Activated CD4-positive, alpha-beta T cell treated with anti-CD3 and anti-CD28 coated beads, Interleukin-2, amount 50 U/mL, for 16 hours (primary cell): ENCODE data around the gene MYO5C.

Experiments used
- DNase-seq: peaks from one replicate; pipeline ENCODE4 v3.0.0-alpha.2; 2020

MYO5C gene

DNA sequence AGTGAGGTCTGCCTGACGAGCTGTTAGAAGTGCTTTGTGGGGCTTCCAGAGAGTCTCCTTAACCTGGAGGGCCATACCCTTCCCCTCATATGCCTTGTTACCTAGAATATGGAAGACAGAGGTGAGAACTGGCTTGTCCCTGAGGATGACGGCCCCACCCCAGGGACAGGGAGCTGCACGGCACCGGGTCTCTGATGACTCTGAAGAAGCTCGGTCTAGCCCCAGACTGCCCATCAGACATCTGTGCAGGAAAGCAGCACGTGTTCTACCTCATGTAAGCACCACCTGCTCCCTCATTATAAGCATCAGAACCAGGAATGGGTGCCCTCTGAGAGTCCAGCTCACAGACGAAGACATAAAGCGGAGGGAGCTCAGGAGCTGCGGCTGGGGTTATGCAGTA is 18.0 kb downstream of the MYO5C start:
- no peak for DNase-seq

DNA sequence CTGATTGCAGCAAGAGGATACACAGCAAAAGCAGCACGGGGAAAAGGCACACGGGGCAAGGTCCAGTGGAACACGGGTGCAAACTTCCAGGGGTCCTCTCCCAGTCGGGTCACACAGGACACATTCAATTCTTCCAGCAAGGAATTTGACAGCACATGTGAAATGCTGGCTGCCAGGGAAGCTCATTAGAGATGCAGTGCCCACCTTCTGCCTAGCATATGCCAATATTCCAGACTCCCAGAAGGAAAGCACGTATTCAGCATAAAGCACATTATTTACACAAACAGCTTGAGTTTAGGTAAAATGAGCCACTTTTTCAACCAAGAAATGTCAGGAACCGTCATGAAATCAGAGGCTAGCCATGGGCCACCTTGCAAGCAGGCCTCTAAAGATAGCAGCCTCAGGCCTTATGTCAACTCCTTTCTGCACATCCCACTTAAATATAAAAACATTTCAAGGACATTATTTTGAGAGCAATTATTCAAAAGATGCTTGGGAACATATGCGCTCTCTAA is 19.3 kb downstream of the MYO5C start:
- no peak for DNase-seq

DNA sequence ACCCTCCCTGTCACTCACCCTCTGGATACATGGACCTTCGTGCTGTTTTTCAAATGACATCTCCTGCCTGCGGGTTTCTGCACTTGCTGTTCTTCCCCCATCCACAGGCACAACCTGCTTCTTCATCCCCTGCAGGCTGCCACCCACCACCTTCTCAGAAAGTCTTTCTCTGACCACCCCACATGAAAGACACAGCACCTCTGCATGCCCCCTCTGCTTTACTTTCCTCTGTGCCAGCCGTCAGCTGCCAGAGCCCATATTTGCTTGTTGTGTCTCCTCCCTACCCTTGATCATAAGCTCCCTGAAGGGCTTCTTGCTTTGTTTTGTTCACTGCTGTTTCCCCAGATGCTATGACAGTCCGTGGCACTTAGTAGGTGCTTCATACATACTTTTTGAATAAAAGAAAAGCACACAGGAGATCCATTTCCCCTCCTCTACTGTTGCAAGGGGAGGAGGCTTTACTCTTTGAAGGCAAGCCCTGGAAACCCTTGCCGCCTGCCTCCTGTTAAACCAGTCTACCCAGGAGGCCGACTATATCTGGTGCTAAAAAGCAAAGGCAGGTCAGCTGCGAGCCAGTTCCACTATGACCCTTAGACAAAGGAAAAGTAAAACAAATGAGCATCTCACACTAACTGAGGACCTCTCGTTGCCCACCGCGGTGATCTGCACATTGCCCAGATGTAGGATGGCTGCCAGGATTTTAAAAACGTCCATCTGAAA is 31.9 kb downstream of the MYO5C start:
- no peak for DNase-seq

DNA sequence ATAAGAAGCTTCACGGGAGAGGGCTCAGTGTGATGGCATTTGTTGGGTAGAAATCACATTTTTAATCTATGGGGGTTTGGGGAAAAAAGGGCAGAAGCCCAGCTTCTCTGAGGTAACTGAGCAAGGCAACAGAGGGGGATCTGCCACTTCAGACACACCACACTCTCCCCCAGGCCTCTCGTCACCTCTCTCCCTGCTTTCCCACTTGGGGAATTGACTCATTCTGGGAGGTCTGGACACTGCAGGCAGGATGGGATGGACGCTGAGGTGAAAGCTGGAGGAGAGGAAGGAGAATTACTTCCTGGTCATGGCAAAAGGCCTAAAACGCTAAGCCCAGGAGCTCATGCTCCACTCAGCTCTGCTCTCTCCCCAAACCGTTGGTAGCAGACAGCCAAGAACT is 33.2 kb downstream of the MYO5C start:
- no peak for DNase-seq

GRCh38 chr15:52261498-52262242 is 33.9 kb downstream of the MYO5C start:
- DNase-seq, result peak; percentile 94

DNA sequence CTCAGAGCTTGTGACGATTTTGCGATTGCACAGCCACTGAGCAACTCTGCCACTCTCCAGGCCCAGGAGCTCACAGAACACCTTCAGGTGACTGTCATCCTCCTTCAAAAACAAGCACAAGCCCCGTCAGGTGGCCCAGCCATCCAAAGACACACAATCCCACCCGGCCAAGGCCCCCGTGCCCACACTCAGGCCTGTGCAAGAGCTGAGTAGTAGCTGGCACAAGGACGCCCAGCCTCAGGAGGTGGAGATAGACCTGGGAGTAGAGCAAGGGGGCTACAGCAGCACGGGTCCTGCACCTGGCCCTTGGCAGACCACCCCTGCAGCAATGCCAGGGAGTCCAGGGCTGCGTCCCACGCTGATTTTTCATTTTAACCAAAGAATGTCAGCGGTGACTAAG is 34.6 kb downstream of the MYO5C start:
- DNase-seq, result no peak

DNA sequence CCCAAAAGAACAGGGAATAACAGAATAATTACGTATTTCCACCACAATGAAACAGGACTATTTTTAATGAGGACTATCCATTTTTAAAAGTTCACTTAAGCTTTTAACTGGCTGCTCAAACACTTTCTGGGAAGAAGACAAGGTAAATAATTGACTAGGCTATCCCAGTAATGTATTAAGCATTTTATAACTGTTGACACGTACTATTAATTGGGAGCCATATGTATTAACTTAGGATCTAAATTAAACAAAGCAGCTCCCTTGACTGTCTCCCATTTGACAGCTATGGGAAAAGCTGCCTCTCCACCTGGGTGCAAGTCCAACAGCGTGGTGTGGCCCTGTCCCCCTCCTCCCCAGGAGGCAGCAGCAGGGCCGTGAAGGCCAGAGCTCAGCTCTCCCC is 36.1 kb downstream of the MYO5C start:
- DNase-seq, result no peak

DNA sequence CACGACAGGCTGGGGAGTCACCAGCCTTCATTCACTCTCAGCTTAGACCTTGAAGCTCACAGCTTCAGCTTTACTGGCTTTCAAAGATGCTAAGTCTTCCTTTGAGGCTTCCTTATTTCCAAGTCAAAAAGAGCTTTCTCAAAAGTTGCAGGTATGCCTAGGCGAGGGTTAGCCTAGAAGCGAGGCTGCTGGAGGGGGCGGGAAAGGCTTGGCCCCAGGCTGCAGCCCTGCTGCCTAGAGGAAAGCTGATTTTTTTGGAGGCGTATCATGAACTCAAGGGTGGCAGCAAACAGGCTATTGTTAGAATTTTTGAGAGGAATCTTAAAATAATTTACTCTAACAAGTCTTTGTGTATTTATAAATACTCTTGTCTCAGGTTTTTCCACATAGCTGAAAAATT is 37.1 kb downstream of the MYO5C start:
- no peak for DNase-seq

DNA sequence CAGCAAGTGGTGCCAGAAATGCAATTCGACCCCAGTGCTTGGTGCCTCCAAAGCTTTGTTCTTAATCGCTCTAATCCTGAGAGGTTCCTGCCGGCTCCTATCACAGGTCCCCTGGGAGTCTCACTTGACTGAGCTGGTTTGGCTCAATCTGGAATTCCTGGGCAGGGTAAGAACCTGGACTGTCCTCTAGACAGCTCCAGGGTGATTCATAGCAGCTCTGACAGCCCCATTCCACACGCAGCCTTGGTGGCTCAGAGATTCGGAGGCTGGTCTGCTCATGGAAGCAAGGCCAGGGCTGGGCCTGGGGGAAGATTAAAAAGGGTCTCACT is 37.9 kb downstream of the MYO5C start:
- no peak for DNase-seq

DNA sequence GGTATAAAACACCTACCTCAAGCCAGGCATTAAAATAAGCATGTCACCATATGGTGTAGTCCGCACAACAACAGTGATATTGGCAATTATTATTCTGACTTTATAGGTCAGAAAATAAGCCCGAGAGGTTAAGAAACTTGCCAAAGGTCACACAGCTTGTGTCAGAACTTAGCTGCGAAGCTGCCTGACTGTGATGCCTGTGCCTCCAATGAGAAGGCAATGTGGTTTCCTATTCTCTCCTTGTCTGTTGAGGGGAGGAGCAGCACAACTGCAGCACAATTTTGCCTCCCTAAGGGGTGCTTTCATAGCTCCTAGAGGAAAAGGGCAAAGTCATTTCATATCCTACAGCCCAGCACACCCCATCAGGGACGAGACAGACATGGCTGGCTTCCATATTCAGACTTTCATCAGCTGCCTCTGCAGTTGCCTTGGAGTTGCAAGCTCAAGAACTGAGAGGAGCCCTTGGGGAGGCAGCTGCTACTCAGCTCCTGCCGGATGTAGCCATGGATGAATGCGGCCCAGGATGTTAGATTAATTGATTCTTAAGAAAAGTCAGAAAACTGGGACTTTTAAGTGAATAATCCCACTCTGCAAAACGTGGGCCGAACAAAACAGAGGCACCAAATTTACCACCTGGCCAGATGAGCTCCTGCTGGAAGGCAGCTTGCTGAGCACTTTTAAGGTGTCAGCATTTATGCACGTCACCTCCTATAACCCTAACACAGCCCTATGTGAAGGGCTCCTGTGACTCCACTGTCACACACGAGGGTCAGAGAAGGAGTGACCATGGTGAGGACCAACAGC is 38.5 kb downstream of the MYO5C start:
- no peak for DNase-seq

GRCh38 chr15:52256366-52256765 is 39.2 kb downstream of the MYO5C start:
- DNase-seq, result peak; percentile 81

- DNase-seq, result no peak
These were observed 39.7 kb downstream of the MYO5C start for GRCh38 chr15:52255935-52256334.

GRCh38 chr15:52255008-52255407 is 40.6 kb downstream of the MYO5C start:
- DNase-seq, result no peak

- DNase-seq, result no peak
These were observed 41.2 kb downstream of the MYO5C start for GRCh38 chr15:52254391-52254790.

GRCh38 chr15:52252781-52253180 is 42.8 kb downstream of the MYO5C start:
- DNase-seq, result peak; percentile 61

GRCh38 chr15:52251144-52251860 is 44.3 kb downstream of the MYO5C start:
- DNase-seq, result no peak

GRCh38 chr15:52247461-52247860 is 48.1 kb downstream of the MYO5C start:
- DNase-seq, result no peak

- DNase-seq, result no peak
These were observed 48.7 kb downstream of the MYO5C start for GRCh38 chr15:52246686-52247431.

- DNase-seq, result no peak
These were observed 51.7 kb downstream of the MYO5C start for GRCh38 chr15:52243697-52244555.

- DNase-seq, result no peak
These were observed 52.3 kb downstream of the MYO5C start for GRCh38 chr15:52243286-52243685.

DNA sequence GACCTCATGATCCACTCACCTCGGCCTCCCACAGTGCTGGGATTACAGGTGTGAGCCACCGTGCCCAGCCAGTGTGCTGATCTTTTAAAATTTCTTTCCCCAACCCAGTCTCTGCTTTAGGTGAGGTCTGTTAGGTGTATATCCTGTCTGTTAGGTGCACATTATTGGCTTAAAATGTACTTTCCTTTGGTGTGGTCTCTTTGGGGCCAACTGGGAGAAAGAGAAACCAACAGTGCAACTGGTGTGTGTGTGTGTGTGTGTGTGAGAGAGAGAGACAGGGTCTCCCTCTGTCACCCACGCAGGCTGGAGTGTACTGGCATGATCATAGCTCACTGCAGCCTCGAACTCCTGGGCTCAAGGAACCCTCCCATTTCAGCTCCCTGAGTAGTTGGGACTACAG is 54.1 kb downstream of the MYO5C start:
- DNase-seq, result no peak
